A204.1 (cell line): ENCODE results near the gene RBM42.

Experiments
- FAIRE-seq: peaks from 2 replicates; lab custom pipeline; 2012; peaks lifted over from hg19 to GRCh38; lab: Jason Lieb, UNC

Gene RBM42

DNA sequence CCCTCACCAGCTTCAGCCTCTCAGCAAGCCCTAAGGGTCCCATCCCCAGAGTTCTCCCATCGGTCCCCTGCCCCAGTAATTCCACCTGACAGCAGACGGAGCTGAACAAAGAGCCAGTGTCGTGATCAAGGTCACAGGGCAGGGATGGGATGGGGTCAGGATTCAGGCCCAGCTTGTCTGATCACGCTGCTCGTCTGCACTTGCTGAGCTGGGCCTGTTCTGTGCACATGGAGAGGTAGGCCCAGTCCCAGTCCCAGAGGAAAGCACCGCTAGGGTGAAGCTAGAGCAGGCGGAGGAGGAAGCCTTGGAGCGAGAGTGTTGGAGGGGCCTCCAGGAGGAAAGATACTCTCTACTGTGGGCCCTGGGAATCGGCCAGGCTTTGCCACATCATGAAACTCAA is 7.1 kb upstream of the RBM42 start:
- no peak for FAIRE-seq

DNA sequence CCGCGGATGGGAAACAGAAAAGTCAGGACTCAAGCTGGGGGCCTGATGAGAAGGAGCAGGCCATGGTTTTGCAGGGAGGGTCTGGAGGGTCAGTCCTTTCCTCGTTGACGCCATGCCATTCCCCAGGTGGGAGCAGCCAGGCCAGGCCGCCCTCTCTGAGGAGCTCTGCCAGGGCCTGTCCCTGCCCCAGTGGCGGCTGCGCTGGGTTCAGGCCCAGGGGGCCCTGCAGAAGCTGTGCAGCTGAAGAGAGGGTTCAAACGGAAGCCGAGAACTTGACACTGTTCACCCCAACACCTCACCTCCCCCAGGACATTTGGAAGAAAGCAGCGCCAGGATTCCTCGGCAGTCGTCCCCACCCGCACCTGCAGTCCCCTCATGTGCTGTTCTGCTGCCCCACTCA is 6.1 kb upstream of the RBM42 start:
- no peak for FAIRE-seq

DNA sequence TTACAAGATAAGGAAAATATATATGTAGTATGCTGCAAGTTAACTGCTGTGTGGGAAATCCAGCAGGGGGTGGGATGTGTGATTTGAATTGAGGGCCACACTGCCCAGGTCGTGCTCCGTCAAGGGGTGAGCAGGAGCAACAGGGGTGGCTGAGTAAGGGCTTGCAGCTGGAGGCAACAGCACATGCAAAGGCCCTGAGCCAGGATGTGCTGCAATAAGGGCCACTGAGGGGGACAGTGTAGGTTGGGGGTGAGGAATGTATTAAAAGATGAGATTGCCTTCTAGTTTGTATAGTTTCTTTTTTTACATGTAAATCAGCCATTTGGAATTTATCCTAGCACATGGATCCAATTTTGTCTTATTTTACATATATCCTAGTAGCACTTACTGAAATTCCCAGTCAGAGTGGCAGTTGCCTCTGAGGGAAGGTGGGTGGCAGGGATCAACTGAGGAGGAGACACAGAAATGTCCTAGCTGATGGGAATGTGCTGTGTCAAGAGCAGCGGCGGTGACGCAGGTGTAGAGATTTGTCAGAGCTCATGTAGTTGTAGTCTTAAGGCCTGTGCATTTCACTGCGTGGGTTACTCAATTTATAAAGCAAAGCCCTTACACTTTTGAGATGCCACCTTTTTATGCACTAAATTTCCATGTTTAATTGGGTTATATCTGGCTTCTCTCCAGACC is 5.4 kb upstream of the RBM42 start:
- FAIRE-seq: no peak

- no peak for FAIRE-seq
Measured at GRCh38 chr19:35628264-35628564, 622 bp upstream of the RBM42 start.

DNA sequence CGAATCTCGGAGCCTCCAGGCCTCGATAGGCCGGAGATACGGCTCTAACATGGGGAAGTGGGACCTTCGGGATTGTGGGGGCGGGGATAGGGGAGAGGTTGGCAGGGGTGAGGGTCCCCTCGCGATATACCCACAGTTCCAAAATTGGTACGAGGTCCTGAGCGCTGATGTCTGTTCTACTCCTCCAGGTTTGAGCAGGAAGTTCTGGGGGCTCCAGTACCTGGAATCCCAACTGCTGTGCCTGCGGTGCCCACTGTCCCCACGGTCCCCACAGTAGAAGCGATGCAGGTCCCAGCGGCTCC is 447 bp downstream of the RBM42 start:
- FAIRE-seq: no peak

DNA sequence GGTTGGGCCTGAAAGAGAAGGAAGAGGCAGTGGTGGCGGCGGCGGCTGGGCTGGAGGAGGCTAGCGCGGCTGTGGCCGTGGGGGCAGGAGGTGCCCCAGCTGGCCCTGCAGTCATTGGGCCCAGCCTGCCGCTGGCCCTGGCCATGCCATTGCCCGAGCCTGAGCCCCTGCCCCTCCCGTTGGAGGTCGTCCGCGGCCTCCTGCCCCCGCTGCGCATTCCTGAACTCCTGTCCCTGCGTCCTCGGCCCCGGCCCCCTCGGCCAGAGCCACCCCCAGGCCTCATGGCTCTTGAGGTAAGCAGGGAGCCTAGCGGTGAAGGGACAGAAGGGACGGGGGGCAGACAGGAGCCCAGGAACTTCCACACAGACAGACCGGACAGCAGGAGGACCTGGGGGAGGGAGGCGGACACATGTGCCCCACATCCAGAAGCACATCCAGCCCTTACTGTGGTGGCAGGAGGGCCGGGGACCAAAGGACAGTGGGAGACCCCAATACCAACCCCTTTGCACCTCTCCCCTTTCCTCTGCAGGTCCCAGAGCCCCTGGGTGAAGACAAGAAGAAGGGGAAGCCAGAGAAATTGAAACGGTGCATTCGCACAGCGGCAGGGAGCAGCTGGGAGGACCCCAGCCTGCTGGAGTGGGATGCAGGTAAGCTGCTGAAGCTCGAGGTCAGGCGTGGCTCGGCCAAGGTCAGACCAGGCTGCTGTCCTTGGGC is 5.0 kb downstream of the RBM42 start:
- no peak for FAIRE-seq

DNA sequence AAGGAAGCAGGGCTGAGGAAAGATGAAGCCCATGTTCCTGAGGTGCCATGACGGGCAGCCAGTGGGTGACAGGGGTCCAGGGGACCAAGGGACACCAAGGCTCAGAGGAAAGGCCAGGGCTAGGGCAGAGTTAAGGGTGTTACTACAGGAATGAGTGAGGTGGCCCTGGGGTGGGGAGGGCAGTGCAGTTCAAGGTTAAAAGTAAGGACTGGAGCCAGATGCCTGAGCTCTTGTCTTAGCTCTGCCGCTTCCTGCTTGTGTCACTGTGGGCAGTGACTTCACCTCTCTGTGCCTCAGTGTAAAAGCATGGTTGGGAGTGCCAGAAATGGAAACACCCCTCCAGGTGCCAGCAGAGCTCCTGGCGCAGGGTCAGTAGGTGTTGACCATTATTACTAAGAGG is 7.8 kb downstream of the RBM42 start:
- no peak for FAIRE-seq

- FAIRE-seq: no peak
Measured at GRCh38 chr19:35637165-35637564, 8.3 kb downstream of the RBM42 start.

DNA sequence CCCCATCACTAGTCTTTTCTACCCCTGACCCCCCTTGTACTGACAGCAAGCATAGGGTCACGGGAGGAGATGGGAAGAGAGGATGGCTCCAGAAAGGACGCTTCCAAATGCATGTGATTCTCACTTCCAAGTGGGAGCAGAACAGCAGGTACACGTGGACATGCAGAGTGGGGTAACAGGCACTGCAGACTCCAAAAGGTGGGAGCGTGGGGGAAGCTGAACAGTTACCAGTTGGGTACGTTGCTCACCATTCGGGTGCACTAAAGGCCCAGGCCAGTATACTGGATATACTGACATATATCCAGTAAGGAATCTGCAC is 10.4 kb downstream of the RBM42 start:
- no peak for FAIRE-seq

GRCh38 chr19:35639863-35640262 is 11.0 kb downstream of the RBM42 start:
- FAIRE-seq: no peak

- no peak for FAIRE-seq
Measured at GRCh38 chr19:35641515-35642151, 12.8 kb downstream of the RBM42 start, which contains the start of gene ETV2. Gene ETV2, plus strand, starts transcription at chr19:35641745. Its CDS starts 716 bp downstream, at chr19:35642461.

DNA sequence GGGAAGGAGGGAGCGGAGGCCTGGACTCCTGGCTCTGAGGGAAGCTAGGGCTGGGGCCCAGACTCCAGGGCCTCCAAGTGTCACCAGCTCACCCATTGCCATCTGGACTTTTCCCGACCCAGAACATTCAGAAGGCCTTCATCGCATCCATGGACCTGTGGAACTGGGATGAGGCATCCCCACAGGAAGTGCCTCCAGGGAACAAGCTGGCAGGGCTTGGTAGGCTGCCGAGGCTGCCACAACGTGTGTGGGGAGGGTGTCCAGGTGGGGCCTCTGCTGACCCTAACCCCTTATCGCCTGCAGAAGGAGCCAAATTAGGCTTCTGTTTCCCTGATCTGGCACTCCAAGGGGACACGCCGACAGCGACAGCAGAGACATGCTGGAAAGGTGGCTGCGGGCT is 13.5 kb downstream of the RBM42 start:
- no peak for FAIRE-seq

GRCh38 chr19:35642798-35643254 is 14.0 kb downstream of the RBM42 start:
- FAIRE-seq: no peak

GRCh38 chr19:35643255-35644205 is 14.7 kb downstream of the RBM42 start:
- FAIRE-seq: no peak

GRCh38 chr19:35644206-35644986 is 15.6 kb downstream of the RBM42 start:
- FAIRE-seq: peak; percentile 96

GRCh38 chr19:35644987-35645679 is 16.3 kb downstream of the RBM42 start:
- FAIRE-seq: no peak

DNA sequence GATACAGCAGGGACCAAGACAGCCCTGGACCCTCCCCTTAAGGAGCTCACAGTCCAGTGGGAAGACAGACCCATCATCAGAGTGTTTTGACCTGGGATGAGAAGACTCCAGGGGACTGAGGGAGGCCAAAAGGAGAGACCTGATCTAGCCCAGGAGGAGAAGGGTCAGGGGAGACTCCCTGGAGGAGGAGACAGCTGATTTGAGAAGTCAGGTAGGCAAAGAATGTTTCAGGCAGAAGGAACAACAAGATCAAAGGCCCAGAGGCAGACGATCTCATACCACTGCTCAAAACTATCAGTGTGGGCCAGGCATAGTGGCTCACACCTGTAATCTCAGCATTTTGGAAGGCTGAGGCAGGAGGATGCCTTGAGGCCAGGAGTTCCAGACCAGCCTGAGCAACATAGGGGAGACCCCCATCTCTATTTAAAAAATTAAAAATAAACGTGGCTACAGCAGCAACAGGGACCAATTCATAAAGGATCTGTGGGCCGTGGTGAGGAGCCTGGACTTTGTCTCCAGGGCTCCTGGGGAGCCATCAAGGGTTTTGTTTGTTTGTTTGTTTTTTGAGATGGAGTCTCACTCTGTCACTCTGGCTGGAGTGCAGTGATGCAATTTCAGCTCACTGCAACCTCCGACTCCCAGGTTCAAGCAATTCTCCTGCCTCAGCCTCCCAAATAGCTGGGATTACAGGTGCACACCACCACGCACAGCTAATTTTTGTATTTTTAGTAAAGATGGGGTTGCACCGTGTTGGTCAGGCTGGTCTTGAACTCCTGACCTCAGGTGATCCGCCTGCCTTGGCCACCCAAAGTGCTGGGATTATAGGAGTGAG is 17.1 kb downstream of the RBM42 start:
- FAIRE-seq: no peak

DNA sequence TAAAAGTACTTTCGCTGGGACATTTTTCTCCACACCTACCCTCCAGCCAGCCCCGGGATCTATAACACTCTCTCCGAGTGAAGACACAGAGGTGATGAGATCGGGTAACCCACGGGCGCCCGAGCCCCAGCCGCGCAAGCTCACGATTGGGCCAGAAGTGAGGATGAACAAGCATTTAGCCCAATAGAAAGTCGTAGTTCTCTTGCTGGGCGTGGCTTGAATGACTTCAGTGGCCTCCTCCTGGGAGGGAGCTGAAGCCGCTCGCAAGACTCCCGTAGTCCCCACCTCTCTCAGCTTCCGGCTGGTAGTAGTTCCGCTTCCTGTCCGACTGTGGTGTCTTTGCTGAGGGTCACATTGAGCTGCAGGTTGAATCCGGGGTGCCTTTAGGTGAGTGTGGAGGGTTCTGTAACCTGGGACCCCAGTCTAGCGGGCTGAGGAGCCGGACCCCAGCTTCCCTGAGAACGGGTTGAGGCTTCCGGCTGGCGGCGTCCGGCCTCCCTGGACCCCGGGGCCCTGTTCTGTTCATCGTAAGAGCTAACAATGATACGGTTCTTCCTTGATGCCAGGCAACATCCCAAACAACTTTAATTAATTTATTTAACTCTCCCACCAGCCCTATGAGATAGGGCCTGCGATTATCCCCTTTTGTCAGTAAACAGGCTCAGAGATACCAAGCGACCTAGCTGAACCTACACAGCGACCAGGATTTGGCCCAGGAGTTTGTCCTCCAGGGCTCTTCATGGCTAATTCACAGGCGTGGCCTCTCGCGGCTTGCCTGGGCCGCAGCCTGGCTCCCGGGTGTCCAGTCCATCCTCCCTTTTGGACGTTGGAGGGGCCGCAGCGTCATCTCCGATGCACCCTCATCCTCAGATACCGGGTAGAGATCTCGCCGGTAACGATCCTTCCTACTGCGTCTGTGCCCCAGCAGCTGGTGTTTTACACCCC is 19.5 kb downstream of the RBM42 start, which contains the start of gene COX6B1:
COX6B1 (plus strand) TSS at position 307 of the 945 bp plus-strand sequence. CDS start 2,921 bp downstream, outside the sequence.
- peak; percentile 98 for FAIRE-seq

DNA sequence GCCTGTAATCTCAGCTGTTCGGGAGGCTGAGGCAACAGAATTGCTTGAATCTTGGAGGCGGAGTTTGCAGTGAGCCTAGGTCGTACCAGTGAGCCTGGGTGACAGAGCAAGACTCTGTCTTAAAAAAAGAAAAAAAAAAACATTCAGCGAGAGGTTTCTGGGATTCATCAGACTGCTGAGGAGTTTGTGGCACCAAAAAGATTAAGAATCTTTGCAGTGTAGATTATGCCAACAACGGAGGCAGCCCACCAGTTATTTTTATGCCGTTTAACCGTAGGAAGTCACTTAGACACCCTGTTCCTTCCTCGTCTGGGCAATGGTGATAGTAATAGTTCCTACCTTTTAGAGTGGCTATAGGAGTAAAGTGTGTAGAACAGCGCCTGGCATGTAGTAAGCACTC is 21.7 kb downstream of the RBM42 start:
- FAIRE-seq: no peak
